GM21786 (cell line): ENCODE results near the gene ALOX5.
A peak's percentile ranks its signal among the peaks of the same experiment; 100 is the strongest.
"Not testable (repeated sequence)": the region's sequence is repeated elsewhere in the genome, so short reads cannot be mapped to it uniquely, and the experiment has no call there.

Experiments used
- ATAC-seq: cut with Tn5 transposase; IDR thresholded peaks from one replicate; pipeline ENCODE4 v1.9.1; 2021; ENCODE audit not compliant: unreplicated experiment

Gene ALOX5

DNA sequence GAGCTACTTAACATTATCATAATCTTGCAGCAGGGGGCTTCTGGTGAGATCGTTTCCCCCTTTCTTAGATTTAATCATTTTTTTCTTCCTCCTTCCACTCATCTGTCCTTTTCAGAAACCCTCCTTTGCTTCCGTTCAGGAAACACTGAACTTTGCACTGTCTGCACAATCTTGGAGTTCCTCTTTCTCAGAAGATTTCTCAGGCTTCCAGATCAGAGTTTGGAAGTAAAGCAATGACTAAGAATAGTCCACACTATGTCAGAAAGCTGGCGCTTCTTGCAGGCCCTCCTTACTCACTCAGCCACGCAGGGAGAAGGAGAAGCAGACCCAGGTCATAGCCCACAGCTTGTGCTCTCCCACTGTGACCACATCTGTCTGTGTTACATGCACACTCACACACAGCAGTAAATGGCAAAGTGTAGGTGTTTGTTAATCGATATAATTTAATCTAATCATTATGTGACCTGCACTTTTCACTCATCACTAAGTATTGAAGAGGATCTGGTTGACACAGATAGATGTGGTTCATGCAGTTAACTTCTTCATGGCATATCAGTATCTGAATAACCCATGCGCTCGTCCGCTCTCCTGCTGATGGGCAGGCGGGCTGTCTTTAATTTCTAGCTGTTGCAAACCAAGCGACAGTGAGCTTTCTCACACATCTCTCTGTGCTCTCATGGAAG, 30.2 kb downstream of the ALOX5 start:
- no peak for ATAC-seq

GRCh38 chr10:45404770-45405120, 30.7 kb downstream of the ALOX5 start:
- no peak for ATAC-seq

- no peak for ATAC-seq
These were observed 33.5 kb downstream of the ALOX5 start for GRCh38 chr10:45407542-45407941.

DNA sequence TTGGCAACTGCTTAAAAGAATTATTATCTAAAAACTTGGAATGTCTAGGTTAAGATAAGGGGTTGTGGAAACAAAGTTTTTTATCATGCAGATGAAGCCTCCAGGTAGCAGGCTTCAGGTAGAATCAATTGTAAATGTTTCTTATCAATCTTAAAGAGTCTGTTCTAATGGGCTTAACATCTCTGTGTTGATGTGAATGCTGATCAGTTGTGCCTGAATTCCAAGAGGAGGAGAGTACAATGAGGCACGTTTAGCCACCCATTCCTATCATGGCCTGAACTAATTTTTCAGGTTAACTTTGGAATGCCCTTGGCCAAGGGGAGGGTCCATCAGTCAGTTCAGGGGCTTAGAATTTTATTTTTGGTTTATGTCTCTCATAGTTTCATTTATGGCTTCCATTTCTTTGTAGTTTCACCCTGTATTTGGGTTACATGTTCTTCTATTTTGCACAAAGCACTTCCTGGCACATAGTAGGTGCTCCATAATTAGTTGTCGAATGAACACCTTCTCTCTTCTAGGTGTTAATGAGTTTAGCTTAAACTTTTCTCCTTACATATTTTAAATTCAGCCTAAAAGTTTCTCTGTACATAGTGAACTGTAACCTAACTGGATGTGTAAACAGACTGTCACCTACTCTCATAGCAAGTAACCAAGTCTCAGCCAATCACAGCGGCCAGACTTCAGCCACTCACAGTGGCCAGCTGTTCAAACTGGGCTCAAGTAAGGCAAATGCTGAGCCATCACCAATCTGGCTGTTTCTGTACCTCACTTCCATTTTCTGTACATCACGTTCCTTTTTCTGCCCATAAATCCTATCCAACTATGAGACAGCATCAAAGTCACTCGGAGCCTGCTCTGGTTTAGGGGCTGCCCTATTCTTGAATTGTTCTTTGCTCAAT, 34.7 kb downstream of the ALOX5 start:
- no peak for ATAC-seq

DNA sequence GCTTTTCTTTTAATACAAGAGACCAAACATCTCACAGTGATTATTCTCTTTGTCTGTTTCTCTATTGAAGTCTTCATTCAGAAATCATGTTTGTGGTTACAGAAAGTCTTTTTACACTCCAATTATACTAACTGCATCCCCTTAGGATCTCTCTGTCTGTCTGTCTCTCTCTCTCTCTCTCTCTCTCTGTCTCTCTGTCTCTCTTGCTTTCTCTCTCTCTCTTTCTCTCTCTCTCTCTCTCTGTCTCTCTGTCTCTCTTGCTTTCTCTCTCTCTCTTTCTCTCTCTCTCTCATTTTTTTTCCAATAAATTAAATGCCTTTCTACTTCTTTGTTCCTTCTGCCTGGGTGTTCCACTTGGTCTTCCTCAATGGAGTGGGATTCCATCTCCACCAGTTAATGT, 35.3 kb downstream of the ALOX5 start:
- ATAC-seq = not testable (repeated sequence)

GRCh38 chr10:45409782-45410181, 35.8 kb downstream of the ALOX5 start:
- no peak for ATAC-seq

DNA sequence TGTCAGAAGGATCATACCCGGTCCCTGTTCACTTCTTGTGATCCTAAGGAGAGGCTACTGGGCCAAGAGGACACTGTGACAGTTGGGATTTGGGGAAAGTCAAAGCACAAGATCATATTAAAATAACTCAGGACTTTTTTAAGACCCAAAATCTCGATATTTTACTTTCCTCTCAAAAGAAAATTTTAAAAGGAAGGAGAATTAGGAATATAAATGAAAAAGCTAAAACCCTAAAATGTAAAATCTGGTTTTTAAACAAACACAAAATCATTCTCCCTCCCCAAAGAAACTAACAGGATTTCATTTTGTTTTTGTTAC, 36.4 kb downstream of the ALOX5 start:
- ATAC-seq = no peak

DNA sequence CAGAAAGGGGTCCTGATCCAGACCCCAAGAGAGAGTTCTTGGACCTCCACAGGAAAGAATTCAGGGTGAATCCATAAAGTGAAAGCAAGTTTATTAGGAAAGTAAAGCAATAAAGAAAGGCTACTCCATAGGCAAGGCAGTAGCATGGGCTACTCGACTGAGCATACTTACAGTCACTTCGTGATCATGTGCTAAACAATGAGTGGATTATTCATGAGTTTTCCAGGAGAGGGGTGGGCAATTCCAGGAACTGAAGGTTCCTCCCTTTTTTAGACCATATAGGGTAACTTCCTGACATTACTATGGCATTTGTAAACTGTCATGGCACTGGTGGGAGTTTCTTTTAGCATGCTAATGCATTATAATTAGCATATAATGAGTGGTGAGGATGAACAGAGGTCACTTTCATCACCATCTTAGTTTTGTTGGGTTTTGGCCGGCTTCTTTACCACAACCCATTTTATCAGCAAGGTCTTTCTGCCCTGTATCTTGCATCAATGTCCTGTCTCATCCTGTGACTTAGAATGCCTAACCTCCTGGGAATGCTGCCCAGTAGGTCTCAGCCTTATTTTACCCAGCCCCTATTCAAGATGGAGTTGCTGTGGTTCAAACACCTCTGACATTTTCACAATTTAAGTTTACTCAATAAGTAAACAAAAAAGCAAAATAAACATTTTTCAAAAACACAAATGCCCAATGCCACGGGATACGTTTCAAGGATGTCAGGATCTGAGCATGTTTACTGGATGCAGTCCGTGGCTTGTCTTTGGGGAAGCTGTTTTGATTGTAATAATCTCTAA, 37.0 kb downstream of the ALOX5 start:
- ATAC-seq = no peak

DNA sequence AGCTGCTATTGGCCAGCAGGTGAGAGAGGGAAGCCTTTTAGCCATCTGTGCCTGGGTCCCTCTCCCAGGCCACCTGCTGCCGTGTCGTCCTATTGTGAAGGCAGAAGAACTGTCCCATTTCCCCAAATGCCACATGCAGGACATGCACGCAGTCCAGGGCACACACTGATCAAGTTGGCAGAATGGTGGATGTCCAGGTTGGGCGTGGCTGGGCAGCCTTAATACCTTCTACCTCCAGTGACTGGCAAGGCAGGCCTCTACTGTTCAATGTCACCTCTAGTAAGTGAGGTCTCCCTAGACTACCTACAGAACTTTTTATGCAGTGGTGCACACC, 37.6 kb downstream of the ALOX5 start:
- ATAC-seq = no peak

DNA sequence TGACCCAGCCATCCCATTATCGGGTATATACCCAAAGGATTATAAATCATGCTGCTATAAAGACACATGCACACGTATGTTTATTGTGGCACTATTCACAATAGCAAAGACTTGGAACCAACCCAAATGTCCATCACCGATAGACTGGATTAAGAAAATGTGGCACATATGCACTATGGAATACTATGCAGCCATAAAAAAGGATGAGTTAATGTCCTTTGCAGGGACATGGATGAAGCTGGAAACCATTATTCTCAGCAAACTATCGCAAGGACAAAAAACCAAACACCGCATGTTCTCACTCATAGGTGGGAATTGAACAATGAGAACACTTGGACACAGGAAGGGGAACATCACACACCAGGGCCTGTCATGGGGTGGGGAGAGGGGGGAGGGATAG, 41.0 kb downstream of the ALOX5 start:
- ATAC-seq = not testable (repeated sequence)

- ATAC-seq = no peak
These were observed 42.6 kb downstream of the ALOX5 start for GRCh38 chr10:45416603-45417002.

DNA sequence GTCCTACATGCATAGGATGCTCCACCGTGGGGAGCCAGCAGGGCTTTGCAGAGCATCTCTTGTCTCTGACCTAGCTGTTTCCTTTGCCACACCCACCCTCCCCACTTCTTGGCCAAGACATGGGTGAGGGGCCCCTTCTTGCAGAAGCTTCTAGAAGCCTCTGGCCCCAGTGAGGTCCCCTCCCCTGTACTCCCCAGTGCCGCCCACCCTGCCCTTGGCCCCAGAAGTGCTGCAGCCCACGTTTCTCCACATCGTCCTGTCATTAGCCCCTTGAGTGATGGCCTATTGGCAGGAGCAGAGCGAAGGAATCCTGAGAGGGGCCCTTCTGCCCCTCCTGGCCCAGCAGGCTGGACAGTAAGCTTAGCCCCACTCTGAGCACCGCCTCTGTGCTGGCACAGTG, 43.7 kb downstream of the ALOX5 start:
- no peak for ATAC-seq

DNA sequence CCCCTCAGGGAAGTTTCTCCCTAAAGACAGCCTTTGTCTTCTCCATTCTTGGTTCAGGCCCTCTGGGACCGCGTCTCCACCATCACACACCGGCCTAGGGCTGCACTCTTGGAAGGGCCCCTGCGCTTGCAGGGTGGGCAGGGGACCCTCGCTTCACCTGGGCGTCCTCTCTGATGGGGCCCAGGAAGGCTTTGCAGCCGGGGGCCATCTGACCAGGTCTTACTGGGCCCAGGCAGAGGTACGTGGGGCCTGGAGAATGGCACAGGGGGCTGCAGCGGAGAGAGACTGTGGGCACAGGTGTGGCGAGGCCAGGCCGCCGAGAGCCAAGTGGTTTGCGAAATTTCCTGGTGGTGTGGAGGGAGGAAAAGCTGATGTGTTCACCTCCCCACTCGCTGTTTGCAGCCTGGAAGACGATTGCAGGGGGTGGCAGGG, 44.4 kb downstream of the ALOX5 start:
- no peak for ATAC-seq

GRCh38 chr10:45418849-45419675, 45.0 kb downstream of the ALOX5 start:
- ATAC-seq = peak; percentile 41

DNA sequence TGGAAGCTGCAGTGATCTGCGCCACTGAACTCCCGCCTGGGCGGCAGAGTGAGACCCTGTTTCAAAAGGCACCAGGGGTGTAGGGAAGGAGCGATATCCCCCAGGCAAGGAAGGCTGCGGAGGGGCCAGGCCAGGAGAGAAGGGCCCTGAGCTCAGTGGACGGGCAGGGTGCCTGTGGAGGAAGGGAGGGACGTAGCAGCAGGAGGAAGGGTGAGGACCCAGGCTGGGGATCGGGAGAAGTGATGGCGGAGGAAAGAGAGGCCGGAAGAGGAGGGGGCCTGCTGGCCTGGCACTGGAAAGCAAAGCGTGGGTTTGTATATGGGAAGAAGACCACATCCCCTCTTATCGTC, 45.6 kb downstream of the ALOX5 start:
- peak; percentile 4 for ATAC-seq

GRCh38 chr10:45420453-45421192, 46.6 kb downstream of the ALOX5 start:
- peak; percentile 64 for ATAC-seq

DNA sequence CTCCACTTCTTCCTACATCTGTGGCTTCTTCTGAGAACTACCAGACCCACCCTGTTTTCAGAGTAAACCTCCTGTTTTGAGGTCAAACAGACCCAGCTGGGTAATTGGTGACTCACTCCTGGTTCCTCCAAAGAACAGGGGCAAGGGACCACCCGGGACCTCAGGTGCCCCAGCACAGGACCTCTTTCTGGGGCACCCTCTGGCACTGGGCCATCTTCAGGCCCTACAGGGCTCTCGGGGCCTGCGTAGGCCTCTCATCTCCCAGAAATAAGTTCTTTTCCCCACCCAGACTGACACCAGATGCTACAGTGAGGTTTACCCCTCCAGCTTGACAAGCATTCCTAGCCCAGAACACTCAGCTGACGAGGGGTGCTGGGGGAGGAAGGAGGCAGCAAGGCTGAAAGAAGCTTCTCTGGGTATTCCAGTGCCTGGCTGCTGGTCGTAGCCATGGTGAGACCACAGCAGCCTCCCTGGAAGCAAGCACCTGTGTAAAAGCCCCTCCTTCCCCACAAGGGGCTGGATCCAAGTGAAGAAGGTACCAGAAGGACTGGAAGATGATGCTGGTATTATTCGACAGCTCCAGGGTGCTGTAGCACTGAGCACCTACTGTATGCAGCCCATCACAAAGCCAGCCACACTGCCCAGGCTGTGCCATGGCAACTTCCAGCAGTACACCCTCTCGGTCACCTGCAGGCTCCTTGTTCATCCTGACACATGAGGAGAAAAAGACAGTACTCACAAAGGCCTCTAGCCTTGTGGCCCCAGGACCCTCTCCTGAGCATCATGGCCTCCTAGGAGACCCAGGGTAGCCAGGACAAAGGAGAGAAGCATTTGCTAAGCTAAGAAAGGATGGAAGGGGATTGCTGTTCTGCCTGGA, 47.4 kb downstream of the ALOX5 start:
- peak; percentile 25 for ATAC-seq

GRCh38 chr10:45422207-45422865, 48.3 kb downstream of the ALOX5 start:
- no peak for ATAC-seq
